ENCODE results near the gene IARS2.
A peak's percentile ranks its signal among the peaks of the same experiment; 100 is the strongest.
"Not testable (repeated sequence)": the region's sequence is repeated elsewhere in the genome, so short reads cannot be mapped to it uniquely, and the experiment has no call there.

IARS2 gene

GRCh38 chr1:220113136-220113695 lies 19.3 kb downstream of the IARS2 start:
- DNase-seq: peak; percentile 38

GRCh38 chr1:220119043-220119512 lies 25.1 kb downstream of the IARS2 start:
- no peak for DNase-seq

DNA sequence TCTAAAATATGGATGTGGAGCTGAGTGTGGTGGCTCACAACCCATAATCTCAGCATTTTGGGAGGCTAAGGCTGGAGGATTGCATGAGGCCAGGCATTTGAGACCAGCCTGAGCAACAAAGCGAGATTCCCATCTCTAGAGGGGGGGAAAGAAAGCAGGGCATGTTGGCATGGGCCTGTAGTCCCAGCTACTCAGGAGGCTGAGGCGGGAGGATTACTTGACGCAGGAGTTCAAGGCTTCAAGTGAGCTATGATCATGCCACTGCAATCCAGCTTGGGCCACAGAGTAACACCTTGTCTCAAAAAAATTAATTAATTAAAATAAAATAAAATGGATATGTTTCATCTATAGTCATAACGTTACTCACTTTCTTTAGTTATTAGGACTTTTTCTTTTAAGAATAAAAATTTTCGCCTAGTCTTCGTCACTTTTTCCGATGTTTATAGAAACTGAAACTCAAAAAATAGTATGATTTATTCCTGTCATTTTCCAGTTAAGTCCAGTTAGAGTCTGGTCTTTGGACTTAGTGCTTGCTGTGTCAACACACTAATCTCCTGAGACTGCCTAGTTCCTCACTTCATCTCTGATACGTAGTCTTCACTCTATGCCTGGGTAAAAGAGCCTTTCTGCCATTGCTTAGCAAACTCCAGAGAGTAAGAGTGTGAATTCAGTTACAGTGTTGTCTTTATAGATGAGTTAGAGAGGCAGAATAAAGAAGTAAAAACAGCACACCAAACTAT lies 28.0 kb downstream of the IARS2 start:
- DNase-seq: no peak

DNA sequence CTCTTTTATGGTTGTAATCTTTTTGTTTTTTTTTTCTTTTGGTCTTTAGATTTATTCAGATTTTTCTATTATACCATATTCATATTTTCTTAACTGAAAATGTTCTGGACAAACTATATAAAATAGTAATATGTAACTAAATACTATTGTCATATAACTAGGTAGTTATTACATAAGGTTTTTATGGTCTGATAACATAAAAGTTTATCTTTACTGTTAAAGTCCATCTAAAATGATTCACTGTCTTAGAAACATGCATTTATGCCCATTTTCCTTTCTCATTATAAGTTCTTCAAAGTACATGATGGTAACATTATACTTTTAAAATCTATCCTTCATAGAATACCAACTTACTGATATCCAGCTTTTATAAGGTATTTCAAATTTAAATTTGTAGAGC lies 29.1 kb downstream of the IARS2 start:
- DNase-seq: no peak

DNA sequence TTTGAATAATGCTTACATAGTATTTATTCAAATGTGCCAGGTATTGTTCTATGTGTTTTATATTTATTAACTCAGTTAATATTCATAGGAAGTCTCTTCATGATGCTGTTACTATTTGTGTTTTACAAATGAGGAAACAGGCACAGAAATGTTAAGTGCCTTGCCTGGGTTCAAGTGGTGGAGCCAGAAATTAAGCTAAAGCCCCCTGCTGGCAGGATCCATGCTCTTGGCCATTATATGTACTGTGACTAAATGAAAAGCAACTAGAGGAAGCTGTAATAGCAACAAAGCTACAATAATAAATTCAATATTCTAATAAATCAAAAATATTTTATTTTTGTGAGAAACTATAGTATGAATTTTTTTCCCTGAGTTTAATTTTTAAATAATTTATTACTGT lies 30.0 kb downstream of the IARS2 start:
- peak; percentile 12 for DNase-seq

GRCh38 chr1:220124542-220124941 lies 30.6 kb downstream of the IARS2 start:
- peak; percentile 64 for DNase-seq

DNA sequence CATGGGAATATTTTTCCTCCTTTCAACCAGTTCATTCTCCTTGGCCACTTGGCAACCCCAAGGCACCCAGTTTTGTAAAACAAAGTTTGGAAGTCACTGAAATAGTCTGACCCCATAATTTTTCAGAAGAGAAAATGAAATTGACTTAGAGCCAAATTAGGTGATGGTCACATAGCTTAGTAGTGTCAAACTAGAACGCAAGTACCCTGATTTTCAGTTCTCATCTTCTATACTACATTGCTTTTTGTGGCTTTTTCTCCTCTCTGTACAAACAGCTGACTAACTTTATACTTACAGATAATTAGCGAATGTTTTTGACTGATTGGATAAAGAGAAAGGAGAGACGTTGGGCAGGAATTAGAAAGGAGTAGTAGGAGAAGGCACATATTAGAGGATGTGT lies 33.1 kb downstream of the IARS2 start:
- no peak for DNase-seq

GRCh38 chr1:220129479-220130210 lies 35.7 kb downstream of the IARS2 start:
- no peak for DNase-seq

DNA sequence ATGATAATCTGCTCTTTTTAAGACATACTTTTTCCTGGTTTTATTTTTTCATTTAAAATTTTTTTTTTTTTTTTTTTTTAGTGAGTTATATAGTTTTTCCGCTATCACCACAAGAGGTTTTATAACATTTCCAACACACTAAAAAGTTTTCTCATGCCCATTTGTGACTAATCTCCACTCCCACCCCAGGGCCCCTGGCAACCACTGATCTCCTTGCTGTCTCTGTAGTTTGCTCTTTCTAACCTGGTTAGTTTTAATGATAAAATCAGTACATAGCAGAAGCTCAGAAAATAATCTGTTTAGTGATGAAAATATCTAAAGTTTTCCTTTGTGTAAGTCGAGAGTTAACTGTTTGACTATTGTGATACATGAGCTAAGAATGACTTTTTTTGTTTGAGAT lies 41.8 kb downstream of the IARS2 start:
- DNase-seq: no peak

GRCh38 chr1:220137019-220137786 lies 43.3 kb downstream of the IARS2 start:
- no peak for DNase-seq

DNA sequence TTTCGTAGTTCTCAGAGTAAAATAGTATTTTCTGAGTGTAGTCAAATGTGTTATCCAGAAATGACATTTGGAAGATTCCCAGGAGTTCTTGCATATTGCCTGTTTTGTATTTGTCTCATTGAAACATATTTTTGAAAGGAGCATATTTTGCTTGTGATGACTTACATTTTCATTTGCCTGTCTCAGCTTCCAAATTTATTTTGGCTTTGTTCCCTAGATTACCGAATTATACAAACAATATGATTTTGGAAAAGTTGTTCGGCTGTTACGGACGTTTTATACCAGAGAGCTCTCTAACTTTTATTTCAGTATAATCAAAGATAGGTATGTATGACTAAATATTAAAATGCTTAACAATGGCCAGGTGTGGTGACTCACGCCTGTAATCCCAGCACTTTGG lies 46.0 kb downstream of the IARS2 start:
- DNase-seq: no peak

DNA sequence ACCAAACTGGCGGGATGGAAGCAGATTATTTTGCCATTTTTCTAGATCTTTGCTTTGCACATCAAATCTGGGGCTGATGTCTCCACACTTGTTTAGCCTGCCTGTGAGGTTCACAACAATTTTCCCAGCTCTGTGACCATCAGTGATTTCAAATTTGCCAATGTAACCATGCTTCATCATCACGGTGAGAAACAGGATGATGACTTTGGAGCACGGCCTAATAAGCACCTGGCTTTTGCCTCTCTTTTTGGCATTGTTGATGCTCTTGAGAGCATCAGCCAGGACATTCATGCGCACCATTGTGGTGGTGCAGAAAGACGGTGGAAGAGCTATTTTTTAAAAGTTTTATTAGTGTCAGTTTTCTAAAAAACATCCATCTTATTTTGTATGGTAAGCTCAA lies 50.1 kb downstream of the IARS2 start:
- DNase-seq: no peak

DNA sequence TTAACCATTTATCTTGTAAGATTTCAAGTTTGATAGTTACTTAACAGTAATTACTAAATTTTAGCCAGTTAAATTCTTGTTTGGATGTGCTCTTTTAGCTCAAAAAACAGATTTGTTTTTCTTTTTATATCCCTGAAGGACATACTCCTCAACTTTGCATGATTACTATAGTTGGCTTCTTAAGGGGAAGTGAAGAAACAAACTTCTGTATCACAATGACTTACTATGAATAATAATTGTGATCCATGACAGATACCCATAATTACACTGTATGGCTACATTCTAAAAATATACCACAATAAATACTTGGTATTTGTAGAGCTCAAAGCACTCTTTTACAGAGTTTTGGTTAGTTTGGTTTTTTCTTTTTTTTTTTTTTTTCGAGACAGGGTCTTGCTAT lies 55.8 kb downstream of the IARS2 start:
- no peak for DNase-seq

DNA sequence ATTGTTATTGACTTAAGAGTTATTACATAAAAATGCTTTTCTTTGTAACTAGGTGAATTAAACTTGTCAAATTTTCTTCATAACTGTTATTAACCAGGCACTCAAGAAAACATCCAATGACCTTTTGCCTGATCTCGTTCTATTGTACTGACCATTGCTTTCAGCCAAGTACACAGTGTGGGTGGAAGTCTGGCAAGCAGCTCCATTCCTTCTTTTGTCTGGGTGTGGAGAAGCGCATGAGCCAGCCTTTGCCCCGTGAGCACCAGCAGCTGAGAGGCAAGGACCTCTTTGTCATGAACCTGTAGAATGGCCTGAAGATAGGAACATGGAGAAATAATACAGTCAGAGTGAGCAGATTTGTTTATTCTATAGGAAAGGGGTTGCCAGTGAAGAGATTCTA lies 57.5 kb downstream of the IARS2 start:
- no peak for DNase-seq

DNA sequence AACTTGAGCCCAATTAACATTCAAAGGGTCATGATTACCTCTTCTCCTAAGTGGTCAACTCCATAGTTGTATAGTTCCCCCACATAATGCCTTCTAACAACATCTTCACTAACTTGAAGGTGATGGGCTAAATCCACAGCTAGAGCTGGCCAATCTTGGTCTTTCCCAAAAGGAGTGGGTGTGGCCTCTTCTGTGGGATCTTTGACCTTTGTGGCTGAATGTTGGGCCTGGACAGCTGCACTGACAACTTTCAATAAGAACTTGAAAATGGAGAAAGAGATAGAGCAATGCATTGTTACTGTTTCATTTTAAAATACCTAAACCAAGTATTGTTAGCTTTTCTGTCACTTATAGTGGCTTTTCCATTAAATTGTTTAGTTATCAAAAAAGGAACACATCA lies 59.2 kb downstream of the IARS2 start:
- no peak for DNase-seq

DNA sequence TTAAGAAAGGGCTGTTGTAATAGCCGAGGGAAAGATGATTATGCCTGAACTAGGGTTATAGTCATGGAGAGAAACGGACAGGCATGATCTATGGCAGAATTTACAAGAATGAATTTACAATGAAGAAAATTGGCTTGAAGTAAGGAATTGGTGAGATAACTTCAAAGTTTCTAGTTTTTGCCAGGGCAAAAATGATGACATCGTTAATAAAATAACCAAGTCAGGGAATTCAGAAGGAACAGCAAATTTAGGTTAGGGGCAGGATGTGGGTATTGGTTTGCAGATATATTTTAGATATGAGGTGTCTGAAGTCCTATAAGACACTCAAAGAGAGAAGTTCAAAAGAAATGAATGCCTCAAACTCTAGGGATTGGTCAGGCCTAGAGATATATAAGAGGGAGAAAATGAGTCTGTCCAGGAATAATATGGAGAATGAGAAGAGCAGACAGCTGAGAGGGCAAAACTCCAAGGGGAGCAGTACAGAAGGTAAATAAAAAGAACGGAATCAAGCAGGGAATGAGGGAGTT lies 62.8 kb downstream of the IARS2 start:
- DNase-seq: no peak

GRCh38 chr1:220157738-220158137 lies 63.8 kb downstream of the IARS2 start:
- no peak for DNase-seq

DNA sequence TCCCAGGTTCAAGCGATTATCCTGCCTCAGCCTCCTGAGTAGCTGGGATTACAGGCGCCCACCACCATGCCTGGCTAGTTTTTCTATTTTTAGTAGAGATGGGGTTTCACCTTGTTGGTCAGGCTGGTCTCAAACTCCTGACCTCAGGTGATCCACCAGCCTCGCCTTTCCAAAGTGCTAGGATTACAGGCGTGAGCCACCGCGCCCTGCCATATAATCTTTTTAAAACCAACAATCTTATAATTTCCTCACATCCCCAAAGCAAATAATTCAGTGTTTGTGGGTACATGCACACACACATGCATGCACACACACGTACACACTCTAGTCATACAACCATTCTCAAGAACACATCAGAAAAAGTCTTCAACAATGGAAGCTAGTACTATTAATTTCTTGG lies 64.6 kb downstream of the IARS2 start:
- DNase-seq: not testable (repeated sequence)

DNA sequence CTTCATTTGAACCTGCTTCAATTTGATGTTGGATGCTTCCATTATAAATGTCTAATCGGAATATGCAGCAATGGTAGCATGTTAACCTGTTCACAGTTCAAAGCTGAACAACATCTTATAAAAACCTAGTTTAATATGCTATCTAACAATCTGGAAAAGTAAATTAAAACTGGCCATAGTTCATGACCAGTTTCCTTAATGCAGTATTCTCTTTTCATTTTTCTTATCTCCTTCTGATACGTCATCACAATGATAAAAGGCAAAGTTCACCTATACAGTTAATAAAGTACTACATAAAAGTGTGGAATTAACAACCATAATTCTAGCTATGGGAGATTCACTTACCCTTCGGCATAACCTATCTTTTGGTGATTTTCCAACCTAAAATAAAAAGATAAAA lies 65.1 kb downstream of the IARS2 start:
- no peak for DNase-seq

DNA sequence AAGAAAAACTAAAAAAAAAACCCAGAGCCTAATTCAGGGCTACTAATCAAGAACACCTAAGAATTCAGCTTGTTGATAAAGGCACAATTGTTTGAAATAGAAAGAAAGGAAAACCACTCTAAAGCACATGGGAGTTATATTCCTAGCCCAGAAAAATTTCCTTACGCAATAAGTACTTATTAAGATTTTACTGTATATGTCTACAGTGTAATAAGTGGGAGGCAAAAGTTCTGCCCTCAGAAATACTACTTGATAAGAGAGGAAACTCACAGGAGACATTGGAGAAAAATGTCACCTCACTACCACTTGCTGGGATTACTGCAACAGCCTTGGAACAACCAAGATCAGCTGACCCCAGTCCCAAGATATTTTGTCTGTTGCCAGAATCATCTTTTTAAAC lies 66.1 kb downstream of the IARS2 start:
- DNase-seq: no peak

DNA sequence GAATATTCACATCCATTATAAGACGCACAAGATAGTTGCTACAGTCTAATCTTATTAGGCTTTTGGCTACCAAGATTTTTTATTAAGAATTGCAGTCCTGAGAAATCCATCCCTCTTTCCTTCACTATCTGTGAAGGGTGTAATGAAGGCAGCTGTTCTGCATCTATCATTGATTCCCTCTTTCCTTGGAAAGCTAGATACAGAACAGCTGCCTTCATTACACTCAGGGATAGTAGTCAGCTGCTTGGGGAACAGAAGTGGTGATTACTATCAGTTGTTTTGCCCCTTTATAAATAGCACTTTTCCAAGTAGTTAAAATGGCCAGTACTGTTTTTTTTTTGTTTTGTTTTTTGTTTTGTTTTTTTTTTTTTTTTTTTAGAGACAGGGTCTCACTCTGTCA lies 70.2 kb downstream of the IARS2 start:
- DNase-seq: no peak

DNA sequence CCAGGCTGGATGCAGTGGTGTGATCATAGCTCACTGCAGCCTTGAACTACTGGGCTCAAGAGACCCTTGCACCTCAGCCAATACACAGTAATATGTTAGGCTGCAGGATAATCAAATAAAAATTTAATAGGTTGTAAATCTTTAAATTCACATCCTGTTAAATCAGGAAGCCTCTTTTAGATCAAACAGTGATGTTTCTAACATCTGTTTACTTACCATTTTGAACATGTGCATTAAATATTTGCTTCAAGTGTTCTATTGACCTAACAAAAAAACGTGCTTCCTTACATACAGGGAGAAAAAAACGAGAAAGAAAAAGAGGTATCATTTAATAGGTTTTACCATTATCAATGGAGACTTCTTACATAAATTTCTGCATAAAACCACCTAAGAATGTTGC lies 70.6 kb downstream of the IARS2 start:
- no peak for DNase-seq

- no peak for DNase-seq
Measured at GRCh38 chr1:220166853-220167252, 72.9 kb downstream of the IARS2 start.

All from fibroblast of skin of right biceps (primary cell).